ENCODE results near the gene ACCS. TPM values are rescaled to one million over a fixed set of nuclear protein-coding genes. Genes with fewer than 3 reads are reported as not detected.
A peak's percentile ranks its signal among the peaks of the same experiment; 100 is the strongest.

The ACCS gene, protein sequence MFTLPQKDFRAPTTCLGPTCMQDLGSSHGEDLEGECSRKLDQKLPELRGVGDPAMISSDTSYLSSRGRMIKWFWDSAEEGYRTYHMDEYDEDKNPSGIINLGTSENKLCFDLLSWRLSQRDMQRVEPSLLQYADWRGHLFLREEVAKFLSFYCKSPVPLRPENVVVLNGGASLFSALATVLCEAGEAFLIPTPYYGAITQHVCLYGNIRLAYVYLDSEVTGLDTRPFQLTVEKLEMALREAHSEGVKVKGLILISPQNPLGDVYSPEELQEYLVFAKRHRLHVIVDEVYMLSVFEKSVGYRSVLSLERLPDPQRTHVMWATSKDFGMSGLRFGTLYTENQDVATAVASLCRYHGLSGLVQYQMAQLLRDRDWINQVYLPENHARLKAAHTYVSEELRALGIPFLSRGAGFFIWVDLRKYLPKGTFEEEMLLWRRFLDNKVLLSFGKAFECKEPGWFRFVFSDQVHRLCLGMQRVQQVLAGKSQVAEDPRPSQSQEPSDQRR
- total RNA-seq (2014; rRNA removed; shearing (Covaris generic)), result 13.9 and 17.3 TPM in 2 replicates

- H3K36me3 ChIP-seq (replicated peaks; ENCODE audit: control insufficient read depth, insufficient read depth, low read length), result no peaks in the 10 kb centered on the region
- peak; percentile 92 for DNase-seq
- H3K27me3 ChIP-seq (ENCODE audit: control insufficient read depth, insufficient read depth, low read length), result no peaks in the 10 kb centered on the region
- peak within 1 kb of the TSS; percentile 65 for H3K4me3 ChIP-seq (ENCODE audit: insufficient read depth, low read depth, low read length)
These were observed at the start of gene ACCS for GRCh38 chr11:44065841-44066731. Gene ACCS, plus strand, starts transcription at chr11:44066270. Its CDS starts 1,358 bp downstream, at chr11:44067628.

DNA sequence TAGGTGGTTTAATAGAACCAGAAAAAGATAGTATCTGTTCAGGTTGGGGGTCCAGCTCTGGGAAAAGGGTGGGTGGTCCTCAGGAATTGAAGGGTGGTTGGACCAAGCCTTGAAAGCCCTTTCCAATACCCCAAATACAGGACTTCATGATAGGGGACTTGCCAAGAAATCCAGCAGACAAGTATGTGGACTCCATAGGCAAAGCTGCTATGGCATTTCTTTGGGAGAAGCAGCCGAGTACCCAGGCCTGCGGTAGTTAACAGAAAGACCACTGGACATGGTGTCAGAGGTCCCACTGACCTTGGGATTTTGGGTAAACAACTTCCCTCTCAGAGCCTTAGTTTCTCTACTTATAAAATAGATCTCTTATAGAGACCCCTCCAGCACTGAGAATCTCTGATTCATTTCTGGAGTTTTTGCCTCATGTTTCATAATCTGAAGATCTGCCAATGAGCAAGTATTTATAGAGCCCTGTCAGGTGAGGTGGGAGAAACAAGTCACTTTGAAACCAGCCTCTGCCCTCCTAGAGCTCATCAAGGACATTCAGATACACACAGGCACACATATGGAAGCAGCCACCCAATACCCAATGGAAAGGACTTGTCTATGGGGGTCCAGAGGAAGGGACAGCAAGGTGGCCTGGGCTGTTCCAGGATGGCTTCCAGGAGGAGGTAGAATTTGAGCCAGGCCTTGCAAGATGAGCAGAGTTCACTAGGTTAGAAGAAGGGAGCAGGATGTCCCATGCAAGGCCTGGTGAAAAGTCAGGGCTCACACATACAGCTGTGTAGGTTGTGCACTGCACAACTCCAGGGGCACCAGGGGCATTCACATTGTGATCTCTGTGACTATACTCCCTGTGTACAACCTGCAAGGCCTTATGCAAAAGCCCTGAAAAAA, 49.3 kb upstream of the ACCS start:
- H3K36me3 ChIP-seq (replicated peaks; ENCODE audit: control insufficient read depth, insufficient read depth, low read length), result no peaks in the 10 kb centered on the region
- no peak for DNase-seq
- no peak overlapping the region for H3K4me3 ChIP-seq (ENCODE audit: insufficient read depth, low read depth, low read length)
- H3K27me3 ChIP-seq (ENCODE audit: control insufficient read depth, insufficient read depth, low read length), result no peaks in the 10 kb centered on the region

DNA sequence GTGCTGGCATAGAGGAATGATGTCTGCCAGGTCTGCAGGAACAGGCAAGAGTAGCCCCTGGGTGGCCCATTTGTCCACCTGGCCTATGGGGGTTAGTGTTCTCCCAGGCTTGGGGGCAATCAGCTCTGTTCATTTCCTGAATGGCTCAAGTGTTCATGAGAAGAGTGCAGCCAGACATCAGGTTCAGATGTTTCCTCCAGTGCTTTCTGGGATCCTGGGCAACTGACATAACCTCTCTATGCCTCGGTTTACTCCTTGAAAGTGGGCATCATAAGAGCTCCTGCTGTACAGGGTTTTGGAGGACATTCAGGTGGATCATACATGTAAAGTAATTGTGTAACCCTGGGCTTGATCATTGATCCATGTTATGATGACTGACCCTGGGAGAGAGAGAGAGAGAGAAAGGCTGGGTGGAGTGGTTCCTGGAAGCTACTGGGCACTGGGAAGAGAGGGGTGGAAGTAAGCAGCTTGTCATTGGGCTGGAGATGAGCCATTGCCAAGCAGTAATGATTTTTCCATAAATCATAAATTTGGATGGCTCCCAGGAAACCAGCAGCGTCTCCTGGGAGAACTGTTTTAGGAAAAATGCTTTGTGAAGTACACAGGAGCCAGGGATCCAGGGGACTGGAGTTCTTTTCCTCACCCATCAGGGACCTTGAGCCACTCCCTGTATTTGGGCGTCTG, 48.5 kb upstream of the ACCS start:
- H3K27me3 ChIP-seq (ENCODE audit: control insufficient read depth, insufficient read depth, low read length), result no peaks in the 10 kb centered on the region
- no peak overlapping the region for H3K4me3 ChIP-seq (ENCODE audit: insufficient read depth, low read depth, low read length)
- no peaks in the 10 kb centered on the region for H3K36me3 ChIP-seq (replicated peaks; ENCODE audit: control insufficient read depth, insufficient read depth, low read length)
- no peak for DNase-seq

- Histone ChIP-seq H3K4me3 (ENCODE audit: insufficient read depth, low read depth, low read length) (no peak overlapping the region), H3K36me3 (replicated peaks; ENCODE audit: control insufficient read depth, insufficient read depth, low read length) (no peaks in the 10 kb centered on the region), H3K27me3 (ENCODE audit: control insufficient read depth, insufficient read depth, low read length) (no peaks in the 10 kb centered on the region)
- DNase-seq, result no peak
These were observed 47.9 kb upstream of the ACCS start for GRCh38 chr11:44018127-44018521.

GRCh38 chr11:44018829-44019228, 47.2 kb upstream of the ACCS start:
- no peak overlapping the region for H3K4me3 ChIP-seq (ENCODE audit: insufficient read depth, low read depth, low read length)
- H3K27me3 ChIP-seq (ENCODE audit: control insufficient read depth, insufficient read depth, low read length), result no peaks in the 10 kb centered on the region
- DNase-seq, result no peak
- H3K36me3 ChIP-seq (replicated peaks; ENCODE audit: control insufficient read depth, insufficient read depth, low read length), result no peaks in the 10 kb centered on the region

DNA sequence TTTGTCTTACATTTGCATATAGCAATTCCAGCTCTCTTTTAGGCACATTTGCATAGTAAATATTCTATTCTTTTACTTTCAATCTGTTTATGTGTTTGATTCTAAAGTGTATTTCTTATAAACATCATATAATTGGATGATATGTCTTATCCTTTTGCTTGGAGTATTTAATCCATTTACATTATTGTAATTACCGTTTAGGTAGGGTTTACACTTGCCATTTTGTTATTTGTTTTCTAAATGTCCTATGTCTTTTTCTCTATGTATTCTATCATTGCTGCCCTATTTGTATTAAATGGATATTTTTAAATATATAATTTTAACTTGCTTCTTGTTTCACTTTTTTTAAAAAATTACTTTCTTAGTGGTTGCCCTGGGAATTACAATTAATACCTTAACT, 41.1 kb upstream of the ACCS start:
- Histone ChIP-seq H3K4me3 (ENCODE audit: insufficient read depth, low read depth, low read length) (no peak overlapping the region), H3K27me3 (ENCODE audit: control insufficient read depth, insufficient read depth, low read length) (no peaks in the 10 kb centered on the region), H3K36me3 (replicated peaks; ENCODE audit: control insufficient read depth, insufficient read depth, low read length) (no peaks in the 10 kb centered on the region)
- DNase-seq, result no peak

DNA sequence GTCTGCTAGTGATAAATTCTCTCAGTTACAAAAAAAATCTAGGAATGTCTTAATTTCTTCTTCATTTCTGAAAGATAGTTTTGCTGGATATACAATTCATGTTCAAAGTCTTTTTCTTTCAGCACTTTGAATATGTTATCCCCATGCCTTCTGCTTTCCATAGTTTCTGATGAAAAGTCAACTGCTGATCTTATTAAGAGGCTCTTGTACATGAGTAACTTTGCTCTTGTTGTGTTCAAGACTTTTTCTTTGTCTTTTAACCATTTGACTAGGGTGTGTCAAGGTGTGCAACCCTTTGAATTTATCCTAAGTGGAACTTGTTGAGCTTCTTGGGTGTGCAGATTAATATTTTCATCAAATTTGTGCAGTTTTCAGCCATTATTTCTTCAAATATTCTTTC, 40.3 kb upstream of the ACCS start:
- Histone ChIP-seq H3K27me3 (ENCODE audit: control insufficient read depth, insufficient read depth, low read length) (no peaks in the 10 kb centered on the region), H3K36me3 (replicated peaks; ENCODE audit: control insufficient read depth, insufficient read depth, low read length) (no peaks in the 10 kb centered on the region), H3K4me3 (ENCODE audit: insufficient read depth, low read depth, low read length) (no peak overlapping the region)
- no peak for DNase-seq

DNA sequence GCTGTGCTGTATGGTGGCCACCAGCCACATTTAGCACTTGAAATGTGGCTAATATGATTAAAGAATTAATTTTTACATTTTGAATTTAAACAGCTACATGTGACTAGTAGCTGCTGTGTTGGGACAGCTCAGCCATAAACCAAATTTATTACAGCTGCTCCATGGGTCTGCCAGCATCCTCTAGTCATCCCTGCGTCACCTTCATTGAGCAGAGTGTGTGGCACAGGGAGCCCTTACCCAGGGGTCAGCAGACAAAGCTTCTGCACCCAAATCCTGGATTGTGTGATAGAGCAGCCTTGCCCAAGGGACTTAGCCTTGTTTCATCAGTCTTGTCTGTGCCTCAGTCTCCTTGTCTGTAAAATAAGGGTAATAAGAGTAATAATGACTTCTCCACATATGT, 37.7 kb upstream of the ACCS start:
- no peak overlapping the region for H3K4me3 ChIP-seq (ENCODE audit: insufficient read depth, low read depth, low read length)
- no peak for DNase-seq
- no peaks in the 10 kb centered on the region for H3K27me3 ChIP-seq (ENCODE audit: control insufficient read depth, insufficient read depth, low read length)
- no peaks in the 10 kb centered on the region for H3K36me3 ChIP-seq (replicated peaks; ENCODE audit: control insufficient read depth, insufficient read depth, low read length)

DNA sequence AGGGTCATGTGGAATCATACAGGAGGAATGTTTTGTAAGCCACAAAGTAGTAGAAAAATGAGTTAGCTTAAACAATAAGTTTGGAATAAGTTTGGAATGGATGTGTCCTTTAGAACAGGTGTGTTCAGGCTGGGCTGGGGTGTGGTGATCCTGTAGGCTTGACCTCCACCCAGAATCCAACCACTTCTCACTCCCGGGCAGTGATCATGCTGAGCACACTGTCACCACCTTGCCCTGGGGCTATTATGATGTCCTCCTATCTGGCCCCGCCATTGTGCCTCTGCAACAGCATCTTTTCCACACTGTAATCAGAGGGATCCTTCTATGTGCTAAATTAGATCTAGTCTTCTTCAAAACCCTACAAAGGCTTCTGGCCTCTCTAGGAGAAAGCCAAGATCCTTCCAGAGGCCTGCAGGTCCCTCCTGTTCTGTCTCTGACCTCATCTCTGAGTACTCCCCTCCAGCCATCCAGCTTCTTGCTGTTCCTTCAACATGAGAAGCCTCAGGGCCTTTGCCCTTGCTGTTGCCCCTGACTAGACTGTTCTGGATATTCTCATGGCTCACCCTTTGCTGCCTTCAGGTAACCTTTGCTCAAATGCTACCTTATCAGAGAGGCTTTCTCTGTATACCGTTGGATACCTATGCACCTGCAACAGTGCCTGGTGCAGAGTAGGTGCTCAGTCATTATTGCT, 37.1 kb upstream of the ACCS start:
- Histone ChIP-seq H3K4me3 (ENCODE audit: insufficient read depth, low read depth, low read length) (no peak overlapping the region), H3K27me3 (ENCODE audit: control insufficient read depth, insufficient read depth, low read length) (no peaks in the 10 kb centered on the region), H3K36me3 (replicated peaks; ENCODE audit: control insufficient read depth, insufficient read depth, low read length) (no peaks in the 10 kb centered on the region)
- DNase-seq, result no peak

GRCh38 chr11:44029507-44029845, 36.6 kb upstream of the ACCS start:
- Histone ChIP-seq H3K4me3 (ENCODE audit: insufficient read depth, low read depth, low read length) (no peak overlapping the region), H3K36me3 (replicated peaks; ENCODE audit: control insufficient read depth, insufficient read depth, low read length) (no peaks in the 10 kb centered on the region), H3K27me3 (ENCODE audit: control insufficient read depth, insufficient read depth, low read length) (no peaks in the 10 kb centered on the region)
- no peak for DNase-seq

DNA sequence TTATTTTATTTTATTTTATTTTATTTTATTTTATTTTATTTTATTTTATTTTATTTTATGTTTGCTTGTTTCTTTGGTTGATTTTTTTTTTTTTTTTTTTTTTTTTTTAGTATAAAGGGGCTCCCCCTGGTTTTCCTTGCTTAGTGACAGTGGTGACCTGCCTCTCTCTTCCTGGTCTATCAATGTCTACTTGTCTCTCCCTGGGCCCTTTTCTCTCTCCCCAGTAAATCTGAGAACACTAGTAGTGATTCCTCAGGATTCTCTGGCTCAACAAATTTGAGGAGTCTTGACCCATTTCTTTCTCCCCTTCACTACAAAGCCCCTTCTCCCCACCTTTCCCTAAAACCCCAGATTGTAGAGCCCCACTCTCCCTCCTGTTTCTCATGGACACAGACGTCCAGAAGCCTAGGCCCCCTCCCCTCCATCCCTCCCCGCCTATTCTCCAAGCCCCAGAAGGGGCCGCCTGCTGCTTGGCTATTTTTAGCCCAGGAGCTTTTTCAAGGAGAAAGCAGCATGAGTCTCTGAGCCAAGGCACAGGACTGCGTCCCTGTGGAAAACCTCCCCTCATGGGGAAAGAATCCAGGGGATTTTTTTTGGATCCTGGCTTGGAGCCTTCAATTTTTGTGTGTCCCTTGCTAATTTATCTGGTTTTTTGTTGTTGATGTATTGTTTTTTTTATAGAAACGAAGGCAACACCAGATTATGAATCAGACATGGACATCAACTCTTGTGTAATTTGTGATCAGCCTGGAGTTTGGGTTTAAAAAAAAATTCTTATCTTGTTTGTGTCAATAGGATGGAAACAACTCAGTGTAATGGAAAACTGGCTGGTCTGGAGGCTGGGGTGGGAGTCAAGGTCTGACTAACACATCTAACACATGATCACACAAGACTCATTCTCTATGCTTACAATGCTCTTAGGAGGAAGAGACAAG, 35.8 kb upstream of the ACCS start:
- no peaks in the 10 kb centered on the region for H3K36me3 ChIP-seq (replicated peaks; ENCODE audit: control insufficient read depth, insufficient read depth, low read length)
- no peaks in the 10 kb centered on the region for H3K27me3 ChIP-seq (ENCODE audit: control insufficient read depth, insufficient read depth, low read length)
- peak; percentile 46 for DNase-seq
- H3K4me3 ChIP-seq (ENCODE audit: insufficient read depth, low read depth, low read length), result no peak overlapping the region

DNA sequence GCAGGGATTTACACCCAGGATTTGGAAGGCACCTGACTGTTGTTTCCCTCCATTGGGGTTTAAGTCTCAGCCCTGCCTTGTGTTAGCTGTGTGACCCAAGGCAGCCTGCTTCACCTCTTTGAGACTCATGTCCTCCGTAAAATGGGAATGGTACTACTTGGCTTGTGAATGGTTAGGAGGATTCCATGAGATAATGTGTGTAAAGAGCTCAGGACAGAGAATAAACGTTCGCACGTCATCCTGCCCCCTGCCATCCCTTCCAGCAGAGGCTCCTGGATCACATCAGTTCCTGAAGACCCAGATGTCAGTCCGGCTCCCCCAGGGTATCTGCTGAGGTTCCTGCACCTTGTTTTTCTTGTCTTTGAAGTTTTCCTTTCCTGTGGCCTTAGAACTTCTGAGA, 35.1 kb upstream of the ACCS start:
- no peaks in the 10 kb centered on the region for H3K36me3 ChIP-seq (replicated peaks; ENCODE audit: control insufficient read depth, insufficient read depth, low read length)
- no peaks in the 10 kb centered on the region for H3K27me3 ChIP-seq (ENCODE audit: control insufficient read depth, insufficient read depth, low read length)
- DNase-seq, result no peak
- H3K4me3 ChIP-seq (ENCODE audit: insufficient read depth, low read depth, low read length), result no peak overlapping the region
